ENCODE results near the gene IMPDH1. TPM values are rescaled to one million over a fixed set of nuclear protein-coding genes. Genes with fewer than 3 reads are reported as not detected.

IMPDH1 gene
- total RNA-seq, 4 donors from 2014 or later = 43.1 to 68.5 (median 47.4) TPM

Other genes starting within 250 kb of the IMPDH1 start
- gene LEP, start 168.7 kb downstream of the IMPDH1 start, total RNA-seq = 10 to 100 TPM in 1 of 4 donors, 1 to 10 TPM in 2, under 1 TPM in 1; 0.76 to 11.8 (median 4.8) TPM
- 10 to 100 TPM; 16.9 to 34.9 (median 25.6) TPM for gene RBM28, start 66.1 kb downstream of the IMPDH1 start, total RNA-seq
- gene PRRT4, start 48.3 kb downstream of the IMPDH1 start, total RNA-seq = 10 to 100 TPM in 1 of 4 donors, 1 to 10 TPM in 3; 1.4 to 13.0 (median 6.4) TPM
- 10 to 100 TPM; 16.0 to 35.8 (median 32.8) TPM for gene HILPDA, start 45.9 kb upstream of the IMPDH1 start, total RNA-seq
- gene METTL2B, start 66.8 kb upstream of the IMPDH1 start, total RNA-seq = 10 to 100 TPM; 21.2 to 26.4 (median 22.7) TPM

Measured in suprapubic skin (tissue), 4 donors.